Activated CD4-positive, alpha-beta T cell treated with anti-CD3 and anti-CD28 coated beads for 4 hours (primary cell): ENCODE data around the gene TBC1D9B.
A peak's percentile ranks its signal among the peaks of the same experiment; 100 is the strongest.

ENCODE experiments used
- DNase-seq, 2 donors: peaks; one replicate each; pipeline ENCODE4 v3.0.0-alpha.2; 2020

Gene TBC1D9B

GRCh38 chr5:179868541-179868940, 39.2 kb downstream of the TBC1D9B start:
- DNase-seq, result no peak

- no peak for DNase-seq
These were observed 40.2 kb downstream of the TBC1D9B start for GRCh38 chr5:179867476-179867875.

- DNase-seq, result no peak
These were observed 40.6 kb downstream of the TBC1D9B start for GRCh38 chr5:179867079-179867465.

- no peak for DNase-seq
These were observed 41.2 kb downstream of the TBC1D9B start for GRCh38 chr5:179866241-179867078.

GRCh38 chr5:179865491-179866240, 42.0 kb downstream of the TBC1D9B start:
- DNase-seq, result no peak

GRCh38 chr5:179864686-179865085, 43.0 kb downstream of the TBC1D9B start:
- no peak for DNase-seq

GRCh38 chr5:179863449-179864085, 44.1 kb downstream of the TBC1D9B start:
- DNase-seq, result no peak

GRCh38 chr5:179862891-179863290, 44.8 kb downstream of the TBC1D9B start:
- no peak for DNase-seq

- no peak for DNase-seq
These were observed 45.4 kb downstream of the TBC1D9B start for GRCh38 chr5:179862296-179862695.

- no peak for DNase-seq
These were observed 47.4 kb downstream of the TBC1D9B start for GRCh38 chr5:179860301-179860700.

GRCh38 chr5:179858586-179859427, 48.9 kb downstream of the TBC1D9B start, which contains the start of gene MRNIP:
MRNIP (minus strand) TSS chr5:179858817; CDS start chr5:179858796, 21 bp downstream.
- DNase-seq, result peak; percentile 88 to 89

- peak; percentile 58 to 75 for DNase-seq
These were observed 49.5 kb downstream of the TBC1D9B start for GRCh38 chr5:179858241-179858585.

GRCh38 chr5:179854356-179854755, 53.3 kb downstream of the TBC1D9B start:
- no peak for DNase-seq

- DNase-seq, result no peak
These were observed 54.6 kb downstream of the TBC1D9B start for GRCh38 chr5:179852993-179853547.

- DNase-seq, result no peak
These were observed 66.1 kb downstream of the TBC1D9B start for GRCh38 chr5:179841621-179842020.

- no peak for DNase-seq
These were observed 66.9 kb downstream of the TBC1D9B start for GRCh38 chr5:179840766-179841165.

- no peak for DNase-seq
These were observed 67.4 kb downstream of the TBC1D9B start for GRCh38 chr5:179840321-179840720.

GRCh38 chr5:179839328-179840256, 68.1 kb downstream of the TBC1D9B start:
- no peak for DNase-seq

- no peak for DNase-seq
These were observed 70.4 kb downstream of the TBC1D9B start for GRCh38 chr5:179837076-179838011.
